Activated CD4-positive, alpha-beta T cell treated with anti-CD3 and anti-CD28 coated beads, Interleukin-2, Interleukin-4, amounts not matched to agents 100 ng/mL and 50 ng/mL, durations not matched to agents 16 hours and 8 hours (primary cell): ENCODE measurements around the gene STX4.
A peak's percentile ranks its signal among the peaks of the same experiment; 100 is the strongest.

Source experiments
- DNase-seq: peaks from one replicate; pipeline ENCODE4 v3.0.0-alpha.2; 2020; ENCODE audit warnings: low spot score

STX4 gene

DNA sequence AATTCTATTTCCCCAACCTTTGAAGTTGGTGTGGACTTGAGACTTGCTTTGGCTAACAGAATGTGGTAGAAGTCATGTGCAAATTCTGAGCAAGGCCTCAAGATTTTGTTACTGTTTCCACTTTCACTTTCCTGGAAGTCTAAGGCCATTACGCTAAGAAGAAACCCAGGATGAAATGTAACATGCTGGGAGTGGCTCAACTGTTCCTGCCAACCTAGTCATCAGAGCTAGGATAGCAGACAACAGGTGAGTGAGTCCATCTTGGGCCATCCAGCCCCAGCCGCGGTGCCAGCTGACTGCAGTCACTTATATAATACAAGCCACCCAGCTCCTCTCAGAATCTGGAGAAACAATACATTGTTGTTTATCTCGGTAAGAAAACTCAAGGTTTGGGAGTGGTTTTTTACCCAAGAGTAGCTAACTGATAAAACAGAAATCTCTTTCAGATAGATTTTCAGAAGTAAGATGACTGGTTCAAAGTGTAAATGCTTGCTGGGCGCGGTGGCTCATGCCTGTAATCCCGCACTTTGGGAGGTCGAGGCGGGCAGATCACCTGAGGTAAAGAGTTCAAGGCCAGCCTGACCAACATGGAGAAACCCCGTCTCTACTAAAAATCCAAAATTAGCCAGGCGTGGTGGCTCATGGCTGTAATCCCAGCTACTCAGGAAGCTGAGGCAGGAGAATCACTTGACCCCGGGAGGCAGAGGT is 10.7 kb upstream of the STX4 start:
- DNase-seq = no peak

GRCh38 chr16:31023252-31023602 is 10.1 kb upstream of the STX4 start:
- no peak for DNase-seq

GRCh38 chr16:31023627-31024226 is 9.6 kb upstream of the STX4 start:
- DNase-seq = no peak

DNA sequence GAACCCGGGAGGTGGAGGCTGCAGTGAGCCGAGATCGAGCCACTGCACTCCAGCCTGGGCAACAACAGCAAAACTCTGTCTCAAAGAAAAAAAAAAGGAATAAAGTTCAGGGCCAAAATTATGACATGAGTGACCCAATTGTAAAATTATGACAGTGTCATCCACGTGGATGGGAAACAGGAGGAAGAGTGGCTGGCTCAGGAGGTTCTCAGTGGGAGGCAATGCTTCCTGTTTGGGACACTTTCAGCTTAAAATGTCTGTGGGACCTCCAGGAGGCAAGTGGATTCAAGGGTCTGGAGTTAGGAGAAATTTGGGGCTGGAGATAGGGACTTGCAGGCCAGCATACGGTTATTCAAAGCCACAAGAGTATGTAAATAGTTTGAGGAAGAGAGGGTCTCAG is 8.0 kb upstream of the STX4 start:
- DNase-seq = no peak

GRCh38 chr16:31029272-31029671 is 4.1 kb upstream of the STX4 start:
- DNase-seq = no peak

DNA sequence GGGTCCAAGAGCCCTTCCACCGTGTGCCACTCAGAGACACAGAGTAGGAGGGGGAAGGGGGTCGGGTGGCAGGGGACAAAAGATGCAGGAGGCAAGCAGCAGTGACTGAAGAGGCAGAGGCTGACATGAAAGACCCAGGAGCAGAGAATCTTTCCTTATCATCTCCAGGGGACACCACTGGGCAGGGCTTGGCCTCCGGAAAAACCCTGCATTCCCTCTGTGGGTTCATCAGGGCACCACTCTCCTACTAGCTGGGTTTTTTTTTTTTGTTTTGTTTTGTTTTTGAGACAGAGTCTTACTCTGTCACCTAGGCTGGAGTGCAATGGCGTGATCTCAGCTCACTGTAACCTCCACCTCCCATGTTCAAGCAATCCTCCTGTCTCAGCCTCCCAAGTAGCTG is 2.1 kb upstream of the STX4 start:
- no peak for DNase-seq

DNA sequence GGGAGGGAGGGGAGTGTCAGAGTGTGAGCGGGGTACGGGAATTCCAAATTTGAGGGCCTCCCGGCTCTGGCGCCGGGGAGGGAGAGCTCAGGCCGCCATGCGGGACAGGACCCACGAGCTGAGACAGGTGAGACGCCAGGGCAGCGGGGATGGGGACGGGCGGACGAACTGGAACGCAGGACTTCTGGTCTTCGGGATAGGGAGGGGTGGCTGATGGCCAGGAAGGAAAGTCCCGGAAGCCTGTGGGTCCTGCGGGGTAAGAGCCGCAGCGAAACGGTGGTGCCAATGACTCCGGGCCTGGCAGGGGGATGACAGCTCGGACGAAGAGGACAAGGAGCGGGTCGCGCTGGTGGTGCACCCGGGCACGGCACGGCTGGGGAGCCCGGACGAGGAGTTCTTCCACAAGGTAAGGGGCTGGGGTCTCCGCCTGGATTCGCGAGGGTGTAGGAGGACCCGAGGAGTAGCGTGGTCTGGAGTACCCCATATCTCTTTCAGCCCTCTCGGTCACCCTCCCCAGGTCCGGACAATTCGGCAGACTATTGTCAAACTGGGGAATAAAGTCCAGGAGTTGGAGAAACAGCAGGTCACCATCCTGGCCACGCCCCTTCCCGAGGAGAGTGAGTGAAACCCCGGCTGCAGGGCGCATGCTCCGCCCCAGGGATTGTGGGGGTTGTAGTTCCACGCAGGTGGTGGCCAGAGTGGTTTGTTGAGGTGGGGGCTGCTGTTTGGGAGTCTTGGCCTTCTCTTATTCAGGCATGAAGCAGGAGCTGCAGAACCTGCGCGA is 543 bp downstream of the STX4 start:
- peak; percentile 88 for DNase-seq

DNA sequence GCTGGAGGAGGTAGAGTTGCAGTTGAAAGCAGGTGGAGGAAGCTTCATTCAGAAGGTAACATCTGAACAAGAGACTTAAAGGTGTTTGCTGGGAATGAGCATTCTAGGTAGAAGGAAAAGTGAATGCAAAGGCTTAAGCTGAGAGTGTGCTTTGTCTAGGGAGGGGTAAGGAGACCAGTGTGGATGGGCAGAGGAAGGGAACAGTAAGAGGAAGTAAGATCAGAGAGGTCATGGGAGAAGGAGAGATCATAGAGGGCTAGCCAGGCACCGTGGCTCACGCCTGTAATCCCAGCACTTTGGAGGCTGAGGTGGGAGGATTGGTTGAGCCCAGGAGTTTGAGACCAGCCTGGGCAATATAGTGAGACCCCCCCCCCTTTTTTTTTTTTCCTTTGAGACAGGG is 3.3 kb downstream of the STX4 start:
- no peak for DNase-seq

GRCh38 chr16:31038993-31039392 is 5.6 kb downstream of the STX4 start:
- DNase-seq = no peak

GRCh38 chr16:31042866-31043265 is 9.5 kb downstream of the STX4 start:
- DNase-seq = no peak

DNA sequence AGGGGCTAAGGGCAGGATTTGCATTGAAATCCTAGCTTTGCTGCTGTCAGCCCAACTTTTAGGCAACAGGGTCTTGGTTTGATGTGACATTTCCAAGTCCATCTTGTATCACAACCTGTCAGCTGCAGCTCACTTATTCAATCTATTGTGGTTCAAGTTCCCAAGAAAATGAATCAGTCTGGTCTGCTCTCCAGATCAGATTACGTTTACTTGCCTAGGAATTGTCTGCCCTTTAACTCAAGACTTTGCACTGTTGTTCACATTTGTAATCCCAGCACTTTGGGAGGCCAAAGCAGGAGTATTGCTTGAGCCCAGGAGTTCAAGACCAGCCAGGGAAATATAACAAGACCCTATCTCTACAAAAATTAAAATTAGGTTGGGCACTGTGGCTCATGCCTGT is 10.0 kb downstream of the STX4 start:
- DNase-seq = no peak

- DNase-seq = no peak
These were observed 10.6 kb downstream of the STX4 start for GRCh38 chr16:31043898-31044481.

GRCh38 chr16:31050280-31051030 is 17.1 kb downstream of the STX4 start:
- no peak for DNase-seq

DNA sequence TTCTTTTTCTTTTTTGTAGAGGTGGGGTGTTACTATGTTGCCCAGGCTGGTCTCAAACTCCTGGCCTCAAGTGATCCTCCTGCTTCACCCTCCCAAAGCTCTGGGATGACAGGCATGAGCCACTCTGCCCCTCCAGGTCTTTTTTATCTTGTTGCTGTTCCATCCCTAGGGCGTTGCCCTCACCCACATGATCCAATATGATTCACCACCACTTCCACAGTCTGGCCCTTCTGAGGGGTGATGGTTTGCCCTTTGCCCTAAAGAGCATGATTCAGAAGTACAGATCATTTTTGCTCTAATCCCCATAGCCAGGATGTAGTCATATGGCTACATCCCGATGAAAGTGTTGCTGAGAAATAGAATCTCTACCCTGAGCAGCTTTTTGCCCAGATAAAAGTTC is 18.8 kb downstream of the STX4 start:
- no peak for DNase-seq

DNA sequence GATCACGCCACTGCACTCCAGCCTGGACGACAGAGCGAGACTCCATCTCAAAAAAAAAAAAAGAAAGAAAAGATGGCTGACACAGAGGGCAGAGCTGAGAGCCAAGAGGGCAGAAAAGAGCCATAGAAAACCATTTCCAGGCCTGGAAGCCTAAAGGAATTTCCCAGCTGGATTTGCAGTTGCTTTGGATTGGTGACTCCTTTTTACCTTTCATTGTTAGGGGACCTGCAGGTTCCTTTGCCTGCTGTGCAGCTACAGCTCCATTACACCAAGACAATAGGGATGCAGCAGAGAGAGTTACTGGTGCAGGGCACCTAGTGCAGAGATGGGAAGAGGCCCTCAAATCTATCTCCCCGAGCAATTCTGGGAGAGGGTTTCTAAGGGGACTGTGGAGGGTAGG is 22.3 kb downstream of the STX4 start:
- no peak for DNase-seq

DNA sequence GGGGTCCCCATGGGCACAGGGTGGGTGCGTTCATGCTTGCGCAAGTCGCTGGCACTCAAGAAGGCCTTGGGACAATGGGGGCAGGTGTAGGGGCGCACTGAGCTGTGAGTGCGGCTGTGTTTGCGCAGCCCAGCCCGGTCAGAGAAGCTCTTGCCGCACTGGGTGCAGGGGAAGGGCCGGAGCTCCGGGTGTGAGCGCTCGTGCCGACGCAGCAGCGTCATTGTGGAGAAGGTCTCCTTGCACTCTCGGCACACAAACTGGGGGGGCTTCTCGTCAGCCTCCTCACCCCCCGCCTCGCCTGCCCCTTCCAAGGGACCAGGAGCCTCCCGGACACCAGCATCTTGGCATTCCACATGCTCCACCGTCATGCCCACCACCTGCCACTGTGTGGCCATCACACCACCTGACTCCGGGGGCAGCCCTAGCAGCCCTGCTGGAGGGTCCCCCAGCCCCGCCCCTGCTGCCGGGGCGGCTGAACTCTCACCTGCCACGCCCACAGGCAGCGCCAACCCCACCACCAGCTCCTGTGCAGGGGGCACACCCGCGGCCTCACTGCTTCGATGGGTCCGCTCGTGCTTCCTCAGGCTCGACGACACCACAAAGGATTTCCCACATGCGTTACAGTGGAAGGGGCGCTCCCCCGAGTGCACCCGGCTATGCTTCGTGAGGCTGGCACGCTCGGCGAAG is 27.9 kb downstream of the STX4 start:
- no peak for DNase-seq

- no peak for DNase-seq
These were observed 28.6 kb downstream of the STX4 start for GRCh38 chr16:31061813-31062440.

- no peak for DNase-seq
These were observed 30.1 kb downstream of the STX4 start for GRCh38 chr16:31063495-31063842.

DNA sequence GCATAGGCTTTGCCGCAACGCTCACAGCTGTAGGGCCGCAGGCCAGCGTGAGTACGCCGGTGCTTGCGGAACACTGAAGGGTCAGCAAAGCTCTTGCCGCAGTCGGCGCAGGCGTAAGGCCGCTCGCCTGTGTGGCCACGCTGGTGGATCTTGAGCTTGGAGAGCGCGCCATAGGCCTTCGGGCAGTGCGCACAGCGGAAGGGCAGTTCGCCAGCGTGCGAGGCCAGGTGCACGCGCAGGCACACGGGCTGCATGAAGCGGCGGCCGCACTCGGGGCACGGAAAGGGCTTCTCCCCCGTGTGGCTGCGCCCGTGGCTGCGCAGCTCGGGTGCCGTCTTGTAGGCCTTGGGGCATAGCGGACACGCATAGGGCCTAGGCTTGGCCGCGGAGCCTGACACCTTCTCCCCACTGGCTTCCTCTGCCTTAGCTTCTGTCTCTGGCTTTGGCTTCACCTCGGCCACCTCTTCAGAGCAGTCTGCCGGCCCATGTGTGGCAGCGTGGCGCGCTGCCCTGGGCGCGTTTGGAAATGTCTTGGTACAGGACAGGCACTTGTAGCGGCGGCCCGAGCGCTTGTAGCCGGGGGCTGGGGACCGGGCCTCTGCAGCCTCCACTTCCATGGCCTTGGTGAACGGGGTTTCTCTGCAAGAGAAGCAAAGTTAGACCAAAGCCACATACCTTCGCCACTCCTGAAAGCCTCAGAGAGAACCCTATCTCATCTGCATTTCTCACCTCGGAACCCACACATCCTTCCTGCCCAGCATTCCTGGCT is 30.7 kb downstream of the STX4 start:
- peak; percentile 52 for DNase-seq

DNA sequence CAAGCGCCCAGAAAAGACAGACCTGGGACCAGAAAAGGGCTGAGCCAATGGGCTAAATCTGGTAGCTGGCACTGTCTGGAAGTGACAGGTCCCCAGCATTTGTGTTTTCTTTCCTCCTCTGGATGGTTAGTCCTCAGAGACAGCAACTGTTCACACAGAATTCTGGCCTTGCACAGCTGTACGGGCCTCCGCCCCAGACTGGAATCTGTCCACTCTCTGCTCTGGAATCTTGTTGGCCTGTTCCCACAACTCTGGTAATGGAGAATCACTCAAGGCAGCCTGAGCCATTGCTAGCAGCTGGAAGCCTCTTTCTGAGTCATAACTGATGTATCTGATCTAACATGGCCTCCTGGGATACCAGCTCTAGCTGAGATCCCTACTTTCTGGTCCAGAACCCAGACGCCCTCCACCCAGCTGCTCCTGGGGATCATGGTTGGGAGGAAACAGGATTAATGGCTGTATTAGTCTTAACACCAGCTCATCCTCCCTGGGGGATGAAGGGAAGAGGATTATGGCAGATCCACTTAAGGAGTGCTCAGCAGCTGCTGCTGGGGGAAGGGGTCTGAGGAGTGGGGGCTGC is 31.6 kb downstream of the STX4 start:
- DNase-seq = no peak
